ENCODE measurements around the gene FITM1. TPM values are rescaled to one million over a fixed set of nuclear protein-coding genes. Genes with fewer than 3 reads are reported as not detected.

The FITM1 gene
- polyA plus RNA-seq, 2 of the 4 experiments (the other 2 are of a cell fraction): 0.06 TPM; not detected in 1

DNA sequence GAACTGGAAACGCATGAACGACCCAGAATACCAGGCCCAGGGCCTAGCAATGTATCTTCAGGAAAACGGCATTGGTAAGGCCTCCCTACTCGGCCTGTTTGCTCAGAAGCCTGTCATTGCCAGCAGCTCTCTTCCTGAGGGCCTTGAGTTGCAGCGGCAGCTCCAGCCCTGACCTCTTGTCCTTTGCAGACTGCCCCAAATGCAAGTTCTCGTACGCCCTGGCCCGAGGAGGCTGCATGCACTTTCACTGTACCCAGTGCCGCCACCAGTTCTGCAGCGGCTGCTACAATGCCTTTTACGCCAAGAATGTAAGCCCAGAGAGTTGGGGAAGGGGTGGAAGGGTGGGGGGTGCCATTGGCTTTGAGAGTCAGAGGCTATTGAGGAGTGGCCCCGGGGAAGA is 26.9 kb downstream of the FITM1 start:
- 91% methylated on average over 12 of the region's 12 CpGs for WGBS (ENCODE audit: missing lambda C conversion rate)
- TF ChIP-seq ZFP36 (IDR thresholded peaks at IDR 0.05; ENCODE audit: borderline replicate concordance, partially characterized antibody): no peak
- TF ChIP-seq, protein P1, sequence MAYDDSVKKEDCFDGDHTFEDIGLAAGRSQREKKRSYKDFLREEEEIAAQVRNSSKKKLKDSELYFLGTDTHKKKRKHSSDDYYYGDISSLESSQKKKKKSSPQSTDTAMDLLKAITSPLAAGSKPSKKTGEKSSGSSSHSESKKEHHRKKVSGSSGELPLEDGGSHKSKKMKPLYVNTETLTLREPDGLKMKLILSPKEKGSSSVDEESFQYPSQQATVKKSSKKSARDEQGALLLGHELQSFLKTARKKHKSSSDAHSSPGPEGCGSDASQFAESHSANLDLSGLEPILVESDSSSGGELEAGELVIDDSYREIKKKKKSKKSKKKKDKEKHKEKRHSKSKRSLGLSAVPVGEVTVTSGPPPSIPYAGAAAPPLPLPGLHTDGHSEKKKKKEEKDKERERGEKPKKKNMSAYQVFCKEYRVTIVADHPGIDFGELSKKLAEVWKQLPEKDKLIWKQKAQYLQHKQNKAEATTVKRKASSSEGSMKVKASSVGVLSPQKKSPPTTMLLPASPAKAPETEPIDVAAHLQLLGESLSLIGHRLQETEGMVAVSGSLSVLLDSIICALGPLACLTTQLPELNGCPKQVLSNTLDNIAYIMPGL (CRISPR knock-in tag; IDR thresholded peaks at IDR 0.05; ENCODE audit: borderline replicate concordance): no peak
- no peak for TF ChIP-seq CEBPB (IDR thresholded peaks at IDR 0.05)
- TF ChIP-seq, protein P2, sequence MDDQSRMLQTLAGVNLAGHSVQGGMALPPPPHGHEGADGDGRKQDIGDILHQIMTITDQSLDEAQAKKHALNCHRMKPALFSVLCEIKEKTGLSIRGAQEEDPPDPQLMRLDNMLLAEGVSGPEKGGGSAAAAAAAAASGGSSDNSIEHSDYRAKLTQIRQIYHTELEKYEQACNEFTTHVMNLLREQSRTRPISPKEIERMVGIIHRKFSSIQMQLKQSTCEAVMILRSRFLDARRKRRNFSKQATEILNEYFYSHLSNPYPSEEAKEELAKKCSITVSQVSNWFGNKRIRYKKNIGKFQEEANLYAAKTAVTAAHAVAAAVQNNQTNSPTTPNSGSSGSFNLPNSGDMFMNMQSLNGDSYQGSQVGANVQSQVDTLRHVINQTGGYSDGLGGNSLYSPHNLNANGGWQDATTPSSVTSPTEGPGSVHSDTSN (IDR thresholded peaks at IDR 0.05): no peak
- no peak for TF ChIP-seq NPAS2 (CRISPR knock-in tag; IDR thresholded peaks at IDR 0.05; ENCODE audit: borderline replicate concordance)
- TF ChIP-seq TFCP2L1 (CRISPR knock-in tag; IDR thresholded peaks at IDR 0.05): no peak
- no peak for TF ChIP-seq CHD2 (IDR thresholded peaks at IDR 0.05; ENCODE audit: low read length, partially characterized antibody)
- TF ChIP-seq GATA3 (IDR thresholded peaks at IDR 0.05; ENCODE audit: borderline replicate concordance): no peak
- no peak for TF ChIP-seq RAD21 (conservative IDR thresholded peaks at IDR 0.05 in 1 of 2, IDR thresholded peaks at IDR 0.05 in 1 of 2)
- no peak for DNase-seq (ENCODE audit: low read depth in 1 of 2, low spot score in 1 of 2)
- ChIA-PET CTCF (interaction anchor here (0.9 to 4.3 kb wide), 4 partner anchors 11 to 99 kb away, joined by 3 to 15 read pairs (median 3); partner anchors contain the start of gene PSME2), POLR2A (interaction anchor here (0.9 kb wide), 1 partner anchor 11 kb away, joined by 3 read pairs; the partner anchor contains the start of gene PSME2)
- Histone ChIP-seq H3K4me3 (no peak overlapping the region), H3K4me2 (no peak overlapping the region), H3K4me1 (peaks cover 25% of the 10 kb centered on the region), H3K27ac (no peak overlapping the region), H3K9me3 (no peaks in the 10 kb centered on the region)
- no peak for FAIRE-seq
- ATAC-seq: no peak

DNA sequence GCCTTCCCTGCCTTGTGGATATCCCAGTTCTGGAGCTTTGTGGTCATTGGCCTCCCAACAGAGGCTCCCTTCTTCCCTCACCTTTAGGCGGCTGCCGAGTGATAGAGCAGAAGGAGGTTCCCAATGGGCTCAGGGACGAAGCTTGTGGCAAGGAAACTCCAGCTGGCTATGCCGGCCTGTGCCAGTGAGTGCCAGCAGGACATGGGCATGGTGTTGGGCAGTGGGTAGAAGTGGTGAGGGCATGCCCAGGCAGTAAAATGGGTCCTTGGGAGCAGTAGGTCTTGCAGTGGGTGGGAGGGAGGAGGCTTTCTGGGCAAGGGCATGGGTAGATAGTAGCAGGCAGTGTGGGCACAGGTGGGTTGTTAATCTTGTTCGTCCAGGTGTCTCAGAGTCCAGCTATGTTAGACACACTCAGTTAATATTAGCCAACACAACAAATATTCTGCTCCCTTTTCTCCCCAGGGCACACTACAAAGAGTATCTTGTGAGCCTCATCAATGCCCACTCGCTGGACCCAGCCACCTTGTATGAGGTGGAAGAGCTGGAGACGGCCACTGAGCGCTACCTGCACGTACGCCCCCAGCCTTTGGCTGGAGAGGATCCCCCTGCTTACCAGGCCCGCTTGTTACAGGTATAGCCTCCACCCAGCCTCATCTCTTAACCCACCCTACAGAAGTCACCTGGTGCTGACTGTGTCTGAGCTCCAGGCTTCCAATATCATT is 29.5 kb downstream of the FITM1 start:
- DNase-seq (ENCODE audit: low read depth in 1 of 2, low spot score in 1 of 2) (no peak), FAIRE-seq (no peak), ATAC-seq (peak in 1 of 2 experiments; percentile 8; a peak in 1 of 6 replicates)
- Histone ChIP-seq H3K4me1 (peaks cover 25% of the 10 kb centered on the region), H3K4me2 (no peak overlapping the region), H3K4me3 (no peak overlapping the region), H3K27ac (peak overlapping the region in 1 of 2 experiments; percentile 79; a peak in 4 of 6 replicates), H3K9me3 (no peaks in the 10 kb centered on the region)
- ChIA-PET POLR2A (interaction anchor here (0.6 to 2.4 kb wide), 5 partner anchors 9 to 96 kb away, joined by 3 to 16 read pairs (median 6); partner anchors contain the start of genes DCAF11, EMC9 and NRL), CTCF (interaction anchor here (0.5 to 7.0 kb wide), 34 partner anchors 13 to 1166 kb away, joined by 3 to 168 read pairs (median 5); partner anchors contain the start of genes CARMIL3, DCAF11, EMC9 and FITM1)
- WGBS (ENCODE audit: missing lambda C conversion rate): 90% methylated on average over 11 of the region's 11 CpGs
- TF ChIP-seq, protein P3, sequence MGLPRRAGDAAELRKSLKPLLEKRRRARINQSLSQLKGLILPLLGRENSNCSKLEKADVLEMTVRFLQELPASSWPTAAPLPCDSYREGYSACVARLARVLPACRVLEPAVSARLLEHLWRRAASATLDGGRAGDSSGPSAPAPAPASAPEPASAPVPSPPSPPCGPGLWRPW (IDR thresholded peaks at IDR 0.05): no peak
- TF ChIP-seq HOXB5 (CRISPR knock-in tag; IDR thresholded peaks at IDR 0.05): no peak
- no peak for TF ChIP-seq KDM1A (IDR thresholded peaks at IDR 0.05; ENCODE audit: low read depth)
- no peak for TF ChIP-seq NPAS2 (CRISPR knock-in tag; IDR thresholded peaks at IDR 0.05; ENCODE audit: borderline replicate concordance)
- TF ChIP-seq, protein P4, sequence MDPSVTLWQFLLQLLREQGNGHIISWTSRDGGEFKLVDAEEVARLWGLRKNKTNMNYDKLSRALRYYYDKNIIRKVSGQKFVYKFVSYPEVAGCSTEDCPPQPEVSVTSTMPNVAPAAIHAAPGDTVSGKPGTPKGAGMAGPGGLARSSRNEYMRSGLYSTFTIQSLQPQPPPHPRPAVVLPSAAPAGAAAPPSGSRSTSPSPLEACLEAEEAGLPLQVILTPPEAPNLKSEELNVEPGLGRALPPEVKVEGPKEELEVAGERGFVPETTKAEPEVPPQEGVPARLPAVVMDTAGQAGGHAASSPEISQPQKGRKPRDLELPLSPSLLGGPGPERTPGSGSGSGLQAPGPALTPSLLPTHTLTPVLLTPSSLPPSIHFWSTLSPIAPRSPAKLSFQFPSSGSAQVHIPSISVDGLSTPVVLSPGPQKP (IDR thresholded peaks at IDR 0.05; ENCODE audit: low read depth, low read length): no peak
- no peak for TF ChIP-seq RCOR1 (IDR thresholded peaks at IDR 0.05; ENCODE audit: low read depth, low read length)
- TF ChIP-seq, protein P1 (CRISPR knock-in tag; IDR thresholded peaks at IDR 0.05; ENCODE audit: borderline replicate concordance): no peak
- no peak for TF ChIP-seq MAZ (IDR thresholded peaks at IDR 0.05; ENCODE audit: borderline replicate concordance, low read depth, low read length)
- TF ChIP-seq GATA3 (IDR thresholded peaks at IDR 0.05; ENCODE audit: borderline replicate concordance): no peak
- TF ChIP-seq CEBPB (IDR thresholded peaks at IDR 0.05): no peak
- no peak for TF ChIP-seq EHF (CRISPR knock-in tag; IDR thresholded peaks at IDR 0.05)
- TF ChIP-seq CHD4 (IDR thresholded peaks at IDR 0.05; ENCODE audit: borderline replicate concordance): no peak
- no peak for TF ChIP-seq RFX5 (IDR thresholded peaks at IDR 0.05)
- no peak for TF ChIP-seq HOXA7 (CRISPR knock-in tag; IDR thresholded peaks at IDR 0.05)
- TF ChIP-seq EP300 (IDR thresholded peaks at IDR 0.05): no peak
- TF ChIP-seq PHF8 (IDR thresholded peaks at IDR 0.05; ENCODE audit: borderline replicate concordance, low read depth): no peak
- TF ChIP-seq, protein P5, sequence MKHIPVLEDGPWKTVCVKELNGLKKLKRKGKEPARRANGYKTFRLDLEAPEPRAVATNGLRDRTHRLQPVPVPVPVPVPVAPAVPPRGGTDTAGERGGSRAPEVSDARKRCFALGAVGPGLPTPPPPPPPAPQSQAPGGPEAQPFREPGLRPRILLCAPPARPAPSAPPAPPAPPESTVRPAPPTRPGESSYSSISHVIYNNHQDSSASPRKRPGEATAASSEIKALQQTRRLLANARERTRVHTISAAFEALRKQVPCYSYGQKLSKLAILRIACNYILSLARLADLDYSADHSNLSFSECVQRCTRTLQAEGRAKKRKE (CRISPR knock-in tag; IDR thresholded peaks at IDR 0.05; ENCODE audit: low read depth): no peak
- no peak for TF ChIP-seq EHMT2 (IDR thresholded peaks at IDR 0.05; ENCODE audit: low read depth)
- TF ChIP-seq MYC (IDR thresholded peaks at IDR 0.05; ENCODE audit: borderline replicate concordance, low read length): no peak

Data from A549 (cell line).